Measurements from ENCODE around the gene TEX2.

TEX2 gene

GRCh38 chr17:64110379-64111152 lies 152.5 kb downstream of the TEX2 start:
- TF ChIP-seq, protein P1, sequence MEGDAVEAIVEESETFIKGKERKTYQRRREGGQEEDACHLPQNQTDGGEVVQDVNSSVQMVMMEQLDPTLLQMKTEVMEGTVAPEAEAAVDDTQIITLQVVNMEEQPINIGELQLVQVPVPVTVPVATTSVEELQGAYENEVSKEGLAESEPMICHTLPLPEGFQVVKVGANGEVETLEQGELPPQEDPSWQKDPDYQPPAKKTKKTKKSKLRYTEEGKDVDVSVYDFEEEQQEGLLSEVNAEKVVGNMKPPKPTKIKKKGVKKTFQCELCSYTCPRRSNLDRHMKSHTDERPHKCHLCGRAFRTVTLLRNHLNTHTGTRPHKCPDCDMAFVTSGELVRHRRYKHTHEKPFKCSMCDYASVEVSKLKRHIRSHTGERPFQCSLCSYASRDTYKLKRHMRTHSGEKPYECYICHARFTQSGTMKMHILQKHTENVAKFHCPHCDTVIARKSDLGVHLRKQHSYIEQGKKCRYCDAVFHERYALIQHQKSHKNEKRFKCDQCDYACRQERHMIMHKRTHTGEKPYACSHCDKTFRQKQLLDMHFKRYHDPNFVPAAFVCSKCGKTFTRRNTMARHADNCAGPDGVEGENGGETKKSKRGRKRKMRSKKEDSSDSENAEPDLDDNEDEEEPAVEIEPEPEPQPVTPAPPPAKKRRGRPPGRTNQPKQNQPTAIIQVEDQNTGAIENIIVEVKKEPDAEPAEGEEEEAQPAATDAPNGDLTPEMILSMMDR (conservative IDR thresholded peaks at IDR 0.05), result no peak

GRCh38 chr17:64109400-64109799 lies 153.7 kb downstream of the TEX2 start:
- TF ChIP-seq, protein P1 (conservative IDR thresholded peaks at IDR 0.05), result no peak
- H3K27ac ChIP-seq, result peak overlapping the region; percentile 97

More at GRCh38 chr17:64110379-64111152, 152.5 kb downstream of the TEX2 start:
- peak overlapping the region; percentile 97 for H3K27ac ChIP-seq

- peak overlapping the region; percentile 97 for H3K27ac ChIP-seq
- TF ChIP-seq, protein P1 (conservative IDR thresholded peaks at IDR 0.05), result no peak
Measured at GRCh38 chr17:64107500-64108236, 155.4 kb downstream of the TEX2 start.

- TF ChIP-seq, protein P1 (conservative IDR thresholded peaks at IDR 0.05), result no peak
- peak overlapping the region; percentile 97 for H3K27ac ChIP-seq
Measured at GRCh38 chr17:64106918-64107317, 156.1 kb downstream of the TEX2 start.

- H3K27ac ChIP-seq, result no peak overlapping the region
- TF ChIP-seq, protein P1 (conservative IDR thresholded peaks at IDR 0.05), result no peak
Measured at GRCh38 chr17:64103391-64104364, 159.4 kb downstream of the TEX2 start.

DNA sequence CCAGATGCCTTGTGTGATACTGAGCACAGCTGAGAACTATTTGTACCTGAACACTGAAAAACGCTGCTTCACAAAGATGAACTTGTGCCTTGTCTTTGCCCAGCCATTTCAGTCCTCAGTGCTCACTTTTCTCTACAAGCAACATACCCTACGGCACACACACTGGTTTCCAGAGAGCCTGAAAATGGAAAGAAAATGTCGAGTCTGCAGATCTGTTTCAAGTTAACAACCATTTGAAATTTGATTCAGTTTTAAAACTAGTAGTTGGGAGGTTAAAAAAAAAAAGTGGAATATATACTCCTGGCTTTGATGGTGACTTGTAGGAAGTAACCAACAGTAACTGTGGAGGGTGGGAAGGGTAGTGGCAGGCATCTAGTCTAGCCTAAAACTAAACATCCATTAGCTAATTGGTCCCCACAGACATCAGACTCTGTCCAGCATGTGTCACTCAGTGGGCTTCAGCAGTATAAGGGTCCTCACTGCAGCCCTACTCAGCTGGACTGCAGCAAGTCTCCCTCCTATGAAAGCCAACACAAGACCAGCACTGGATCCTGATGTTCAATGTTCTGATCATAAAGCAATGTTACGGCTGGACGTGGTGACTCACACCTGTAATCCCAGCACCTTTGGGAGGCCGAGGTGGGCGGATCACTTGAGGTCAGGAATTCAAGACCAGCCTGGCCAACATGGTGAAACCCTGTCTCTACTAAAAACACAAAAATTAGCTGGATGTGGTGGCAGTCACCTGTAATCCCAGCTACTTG lies 160.3 kb downstream of the TEX2 start:
- no peak overlapping the region for H3K27ac ChIP-seq
- TF ChIP-seq, protein P1 (conservative IDR thresholded peaks at IDR 0.05), result no peak

Data from VCaP (cell line).